Islet of Langerhans (tissue), 1 donor: ENCODE data around the gene KIF18A.

Experiments used
- FAIRE-seq: peaks from one replicate; lab custom pipeline; 2011; peaks lifted over from hg19 to GRCh38; lab: Jason Lieb, UNC

The KIF18A gene

DNA sequence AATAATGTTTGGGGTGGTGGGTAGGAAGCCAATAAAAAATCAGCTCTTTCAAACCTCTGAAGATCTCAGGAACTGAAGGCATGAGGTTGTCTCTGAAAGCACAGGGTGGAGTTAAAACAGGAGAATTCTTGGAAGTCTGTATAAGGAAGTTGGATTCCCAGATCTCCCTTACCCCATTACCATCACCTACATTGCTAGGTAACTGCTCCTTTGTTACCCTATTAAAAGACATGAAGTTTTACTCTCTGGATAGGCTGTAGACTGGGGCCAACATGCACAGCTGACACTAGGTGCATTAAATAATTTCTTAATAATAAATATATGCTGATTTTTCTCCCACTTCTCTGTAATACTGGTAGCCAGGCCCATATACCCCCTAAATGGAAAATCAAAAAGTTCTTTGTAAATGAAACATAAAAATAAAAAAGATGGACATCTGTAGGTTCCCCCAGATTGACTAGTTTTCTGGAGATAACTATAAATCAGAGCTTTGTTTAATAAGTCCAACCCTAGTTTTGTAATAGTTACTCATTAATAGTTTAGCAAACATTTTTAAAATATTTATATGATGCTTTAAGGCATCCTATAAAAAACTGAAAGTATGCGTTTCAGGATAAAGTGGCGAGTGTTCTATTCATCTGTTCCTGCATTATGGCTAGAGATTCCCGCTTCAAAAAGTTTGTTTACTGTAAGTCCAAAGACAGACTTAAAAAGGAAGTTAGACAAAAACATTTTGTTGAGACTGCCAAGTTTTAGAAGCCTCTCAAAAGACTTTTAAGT is 63.8 kb downstream of the KIF18A start:
- FAIRE-seq, result no peak

DNA sequence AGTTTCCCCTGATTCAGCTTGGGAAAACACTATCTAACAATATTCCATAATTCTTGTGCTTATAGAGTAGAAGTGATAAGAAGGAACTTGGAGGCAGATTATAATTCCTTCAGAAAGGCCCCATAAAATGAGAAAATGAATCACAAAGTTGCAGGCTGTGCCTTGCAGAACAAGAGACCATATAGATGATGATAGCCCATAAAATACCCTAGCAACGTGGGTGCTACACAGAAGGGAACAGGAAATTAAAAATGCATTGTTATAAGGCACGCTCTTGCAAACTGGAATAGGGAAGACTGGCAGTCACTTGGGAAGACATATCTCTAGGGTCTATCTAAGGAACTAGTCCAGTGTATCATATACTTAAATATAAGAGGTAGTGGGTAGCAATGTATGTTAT is 67.6 kb downstream of the KIF18A start:
- FAIRE-seq, result no peak

DNA sequence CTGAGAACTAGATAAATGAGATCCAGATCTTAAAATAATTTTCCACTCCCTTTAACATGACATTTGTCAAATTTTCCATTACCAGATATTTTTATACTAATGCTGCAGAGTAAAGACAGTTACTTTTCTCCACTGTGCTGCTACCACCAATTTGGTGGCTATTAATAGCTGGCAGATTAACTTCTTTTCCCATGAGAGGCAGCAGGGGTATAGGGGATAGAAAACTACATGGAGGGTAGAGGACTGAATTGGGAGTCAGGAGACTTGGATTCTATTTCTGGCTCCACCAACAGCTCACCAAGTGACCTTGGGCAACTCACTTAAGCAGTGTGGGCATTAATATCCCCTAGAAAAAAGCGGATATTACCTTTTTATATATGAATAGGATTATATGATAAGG is 69.2 kb downstream of the KIF18A start:
- no peak for FAIRE-seq

DNA sequence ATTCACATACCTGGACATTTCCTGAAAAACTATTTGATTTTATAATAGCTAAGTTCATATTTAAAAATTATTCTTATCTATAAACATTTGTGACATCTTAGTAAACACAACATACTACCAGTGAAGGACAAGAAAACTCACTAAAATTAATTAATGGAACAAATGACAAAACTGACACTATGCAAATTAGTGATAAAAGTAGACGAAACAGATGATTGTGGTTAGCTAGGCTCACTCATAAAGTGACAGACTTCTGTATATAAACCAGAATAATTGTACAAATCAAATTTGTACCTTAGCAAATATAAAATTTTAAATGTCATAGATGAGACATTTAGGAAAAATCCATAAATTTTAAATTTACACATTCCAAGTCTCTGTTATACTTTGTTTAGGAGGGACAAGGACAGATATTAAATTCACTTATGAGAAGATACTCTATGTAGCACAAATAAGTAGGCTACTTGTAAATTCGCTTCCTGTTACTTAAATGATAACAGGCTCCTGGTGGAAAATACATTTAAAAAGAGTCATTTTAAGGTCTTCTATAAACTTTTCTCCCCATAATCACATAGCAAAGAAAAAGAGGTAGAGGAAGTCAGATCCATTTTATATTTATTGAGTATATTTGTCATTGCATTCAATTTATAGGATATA is 81.2 kb downstream of the KIF18A start:
- no peak for FAIRE-seq

DNA sequence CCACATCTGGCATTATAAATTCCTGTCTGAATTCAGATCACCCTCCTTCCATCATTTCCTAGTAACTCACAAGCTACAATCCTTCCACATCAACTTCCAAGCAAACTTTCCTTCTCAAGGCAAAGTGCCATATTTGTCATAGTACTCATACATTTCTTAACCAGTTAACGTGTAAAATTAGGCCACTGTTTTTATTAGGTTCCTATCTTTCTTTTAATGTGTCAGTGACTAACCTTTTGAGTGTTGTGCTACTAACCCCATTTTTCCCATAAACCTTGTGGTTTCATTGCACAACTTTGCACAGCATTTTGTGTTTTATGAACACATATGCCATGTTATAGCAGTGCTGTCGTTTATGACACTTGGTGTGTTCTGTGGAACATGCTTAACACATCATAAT is 90.1 kb downstream of the KIF18A start:
- FAIRE-seq, result no peak

DNA sequence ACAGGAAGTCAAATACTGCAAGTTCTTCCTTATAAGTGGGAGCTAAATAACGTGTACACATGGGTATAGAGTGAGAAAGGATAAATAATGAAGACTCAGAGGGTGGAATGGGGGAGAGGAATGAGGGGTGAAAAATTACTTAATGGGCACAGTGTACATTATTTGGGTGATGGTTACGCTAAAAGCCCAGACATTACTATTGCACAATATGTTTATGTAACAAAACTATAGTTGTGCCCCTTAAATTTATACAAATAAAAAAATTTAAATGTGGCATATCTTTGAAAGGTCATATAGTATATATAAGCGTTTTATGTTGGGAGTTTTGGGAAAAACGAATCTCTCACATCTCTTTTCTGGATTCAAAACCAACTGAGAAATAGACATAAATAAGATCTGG is 96.1 kb downstream of the KIF18A start:
- no peak for FAIRE-seq

DNA sequence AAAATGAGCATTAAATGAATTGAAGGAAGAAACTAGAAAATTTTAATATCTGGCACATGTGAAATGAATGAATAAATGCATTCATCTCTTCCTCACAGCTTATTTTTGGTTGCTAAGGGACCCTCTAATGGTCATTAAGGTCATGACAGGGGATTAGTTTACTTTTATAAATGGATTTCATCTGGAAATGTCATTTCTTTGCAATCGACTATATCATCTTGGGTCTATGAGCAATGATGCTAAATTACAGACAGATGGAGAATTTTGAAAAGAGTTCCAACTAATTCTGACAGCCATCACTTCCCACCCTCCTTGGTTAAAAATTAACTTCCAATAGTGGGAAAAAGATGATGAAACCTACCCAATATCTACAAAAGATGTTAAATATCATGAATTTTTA is 98.0 kb downstream of the KIF18A start:
- no peak for FAIRE-seq

DNA sequence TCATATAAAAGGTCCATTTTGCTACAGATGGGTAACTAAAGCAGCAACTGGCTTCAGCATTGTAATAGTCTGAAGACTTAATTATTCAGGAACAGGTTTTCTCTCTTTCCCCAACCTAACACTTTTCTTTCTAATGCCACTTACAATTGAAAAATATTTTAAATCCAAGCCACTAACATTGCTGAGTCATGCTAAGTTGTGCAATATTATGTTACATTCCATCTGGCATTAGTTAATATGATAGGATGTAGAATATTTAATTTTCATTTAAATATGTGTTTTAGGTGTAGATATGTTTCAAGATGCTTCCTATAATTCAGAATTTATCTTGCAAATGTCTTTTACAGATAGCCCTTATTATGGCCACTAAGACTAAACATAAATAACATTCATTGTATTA is 98.6 kb downstream of the KIF18A start:
- no peak for FAIRE-seq

DNA sequence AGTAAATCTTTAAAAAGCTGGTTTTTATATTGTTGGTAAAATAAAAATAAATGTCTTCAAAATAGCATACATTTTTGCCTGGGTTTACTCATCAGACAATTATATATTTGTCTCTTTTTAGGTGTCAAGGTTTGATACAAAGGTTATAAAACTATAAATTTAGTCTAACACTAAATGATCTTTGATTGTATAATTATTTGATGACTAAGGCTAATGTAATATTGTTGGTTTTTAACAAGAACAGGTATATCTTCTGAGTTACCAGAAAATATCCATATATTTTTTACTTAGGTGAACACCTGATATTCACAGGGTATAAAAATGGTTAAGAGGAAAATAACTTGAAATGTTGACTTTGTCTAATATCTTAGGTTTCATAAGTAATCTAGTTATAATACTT is 104.3 kb downstream of the KIF18A start:
- FAIRE-seq, result no peak

DNA sequence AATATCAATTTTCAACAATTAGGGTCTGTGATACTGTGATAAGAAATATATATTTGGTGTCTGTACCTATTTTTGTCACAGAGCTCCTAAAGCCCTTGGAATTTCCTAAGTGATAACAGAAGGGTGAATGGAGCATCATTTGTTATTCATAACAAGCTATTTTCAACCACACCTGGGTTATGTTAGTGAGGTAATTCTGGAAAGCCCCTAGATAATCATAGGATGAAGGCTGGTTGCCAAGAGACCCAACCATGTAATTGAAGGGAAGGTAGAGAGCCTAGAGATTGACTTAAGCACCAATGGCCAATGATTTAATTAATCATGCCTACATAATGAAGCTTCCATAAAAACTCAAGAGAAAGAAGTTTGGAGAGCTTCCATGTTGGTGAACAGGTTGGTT is 109.4 kb downstream of the KIF18A start:
- FAIRE-seq, result no peak

DNA sequence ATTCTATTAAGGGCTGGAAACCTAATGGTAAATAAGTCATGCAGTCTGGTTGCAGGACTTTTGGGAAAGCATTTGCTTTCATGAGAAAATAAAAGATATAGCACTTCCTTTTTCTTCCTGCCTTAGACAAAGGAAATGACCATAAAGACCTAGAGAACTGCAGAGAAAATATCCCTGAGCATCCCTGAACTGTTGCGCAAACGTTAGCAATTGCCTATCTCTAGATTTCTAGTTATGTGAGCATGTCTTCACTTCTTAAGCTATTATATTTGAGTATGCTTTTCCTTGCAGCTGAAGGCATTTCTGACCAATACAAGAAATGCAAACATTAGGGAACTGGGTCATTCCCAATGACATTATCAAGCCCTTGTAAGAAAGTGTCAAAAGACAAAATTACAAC is 110.6 kb downstream of the KIF18A start:
- FAIRE-seq, result no peak

DNA sequence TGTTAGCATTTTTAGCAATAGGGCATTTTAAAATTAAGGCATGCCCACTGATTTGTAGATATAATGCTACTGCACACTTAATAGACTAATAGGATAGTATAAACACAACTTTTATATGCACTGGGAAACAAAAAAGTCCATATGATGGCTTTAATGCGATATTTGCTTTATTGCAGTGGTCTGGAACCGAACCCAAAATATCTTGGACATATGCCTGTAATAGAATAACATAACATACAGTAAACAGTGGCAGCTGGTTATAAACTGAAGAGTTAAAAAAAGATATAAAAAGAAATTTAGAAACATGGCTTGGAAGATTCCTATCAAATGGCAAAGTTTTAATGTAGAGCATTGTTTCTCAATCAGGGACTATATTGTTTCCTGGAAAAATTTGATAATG is 111.9 kb downstream of the KIF18A start:
- no peak for FAIRE-seq

DNA sequence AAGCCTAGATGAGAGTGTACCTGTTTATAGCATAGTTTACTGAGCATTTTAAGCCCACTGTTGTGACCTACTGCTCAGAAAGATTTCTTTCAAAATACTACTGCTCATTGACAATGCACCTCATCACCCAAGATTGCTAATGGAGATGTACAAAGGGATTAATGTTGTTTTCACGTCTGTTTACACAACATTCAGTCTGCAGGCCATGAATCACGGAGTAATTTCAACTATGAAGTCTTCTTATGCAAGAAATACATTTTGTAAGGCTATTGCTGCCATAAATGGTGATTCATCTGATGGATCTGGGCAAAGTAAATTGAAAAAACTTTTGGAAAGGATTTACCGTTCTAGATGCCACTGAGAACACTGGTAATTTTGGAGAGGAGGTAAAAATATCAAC is 112.9 kb downstream of the KIF18A start:
- FAIRE-seq, result no peak

DNA sequence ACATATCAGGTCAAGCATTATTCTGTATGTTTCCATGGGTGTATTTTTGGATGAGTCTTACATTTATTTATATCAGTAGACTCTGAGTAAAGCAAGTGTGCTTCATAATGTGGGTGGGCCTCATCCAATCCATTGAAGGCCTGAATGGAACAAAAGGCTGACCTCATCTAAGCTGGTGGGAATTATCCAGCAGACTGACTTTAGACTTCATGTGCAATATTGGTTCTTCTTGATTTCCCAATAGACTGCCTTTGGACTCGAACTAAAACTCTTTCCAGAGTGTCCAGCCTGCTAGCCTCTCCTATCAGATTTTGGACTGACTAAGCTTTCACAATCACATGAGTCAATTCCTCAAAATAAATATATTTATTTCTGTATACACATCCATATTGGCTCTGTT is 116.2 kb downstream of the KIF18A start:
- no peak for FAIRE-seq

DNA sequence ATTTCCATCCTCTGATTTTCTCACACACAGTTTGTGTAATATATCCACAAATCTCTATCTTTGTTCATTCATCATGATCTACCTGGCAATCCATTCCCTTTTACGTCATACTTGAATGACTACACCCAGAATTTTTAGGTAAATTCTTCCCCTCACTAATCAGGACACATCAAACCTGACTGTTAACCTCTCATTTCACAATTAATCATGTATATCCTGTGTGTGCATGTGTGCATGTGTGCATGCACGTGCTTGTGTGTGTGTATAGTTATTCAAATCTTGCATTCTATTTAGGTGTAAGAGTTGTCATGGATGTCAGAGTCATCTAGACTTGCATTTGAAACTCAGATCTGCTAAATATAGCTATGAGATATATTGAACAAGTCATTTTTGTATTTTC is 130.4 kb downstream of the KIF18A start:
- FAIRE-seq, result no peak

DNA sequence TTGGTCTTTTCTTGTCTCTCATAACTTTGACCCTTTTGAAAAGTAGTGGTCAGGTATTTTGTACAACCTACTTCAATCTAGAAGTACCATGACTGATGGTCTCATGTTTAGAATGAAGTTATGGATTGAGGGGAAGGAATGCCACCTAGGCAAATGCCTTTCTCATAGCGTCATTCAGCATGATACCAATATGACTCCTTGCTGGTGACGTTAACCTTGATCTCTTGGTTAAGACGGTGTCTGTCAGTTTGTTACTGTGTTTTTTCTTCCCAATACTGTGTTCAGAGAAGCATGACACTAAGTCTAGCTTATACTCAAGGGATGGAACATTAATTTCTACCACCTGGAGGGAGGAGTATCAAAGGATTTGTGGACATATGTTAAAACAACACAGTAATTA is 130.9 kb downstream of the KIF18A start:
- no peak for FAIRE-seq

DNA sequence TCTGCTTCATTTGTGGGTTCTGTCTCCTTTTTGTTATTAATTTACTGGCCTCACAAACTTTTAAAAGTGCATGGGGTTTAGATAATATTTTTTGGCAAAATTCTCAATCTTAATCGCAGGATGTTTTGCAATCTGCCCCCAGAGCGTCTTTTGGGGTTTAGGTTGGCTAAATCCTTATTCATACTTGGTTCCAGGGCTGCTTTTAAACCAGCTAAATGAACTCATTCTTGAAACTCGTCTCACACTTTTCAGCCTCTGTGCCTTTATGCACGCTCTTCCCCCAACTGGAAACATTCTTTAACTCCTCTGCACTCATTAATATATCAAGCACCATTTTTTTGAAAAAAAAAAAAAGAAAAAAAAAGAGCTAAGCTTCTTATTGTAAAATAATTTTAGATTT is 131.7 kb downstream of the KIF18A start:
- no peak for FAIRE-seq

DNA sequence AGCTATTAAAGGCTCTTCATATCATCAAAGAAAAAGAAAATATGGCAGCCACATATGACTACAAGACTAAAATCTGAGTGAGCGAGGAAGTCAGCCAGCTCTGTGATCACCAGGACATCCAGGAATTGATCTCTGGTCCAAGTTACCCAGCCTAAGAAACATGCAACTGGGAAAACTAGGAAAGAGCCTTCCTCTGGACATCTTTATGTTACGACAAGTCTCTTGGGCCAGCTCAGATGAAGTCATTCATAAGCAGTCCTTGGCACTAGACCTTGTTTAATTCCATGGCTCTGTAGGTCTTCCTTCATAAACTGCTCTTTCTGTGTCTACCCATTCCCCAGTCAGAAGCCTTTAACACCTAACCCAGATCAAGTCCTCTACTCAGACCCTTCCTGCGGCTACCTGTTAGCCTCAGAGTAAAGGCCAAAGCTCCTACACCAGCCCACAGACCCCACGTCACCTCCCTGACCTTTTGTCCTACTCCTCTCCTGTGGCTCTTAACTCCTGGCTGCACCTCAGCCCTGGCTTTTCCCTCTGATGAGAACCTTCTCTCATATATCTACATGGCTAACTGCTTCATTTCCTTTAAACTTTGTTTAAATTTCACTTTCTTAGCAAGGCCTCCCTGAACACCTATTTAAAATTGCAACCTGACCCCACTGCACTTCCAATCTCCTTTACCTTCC is 134.0 kb downstream of the KIF18A start:
- FAIRE-seq, result no peak

DNA sequence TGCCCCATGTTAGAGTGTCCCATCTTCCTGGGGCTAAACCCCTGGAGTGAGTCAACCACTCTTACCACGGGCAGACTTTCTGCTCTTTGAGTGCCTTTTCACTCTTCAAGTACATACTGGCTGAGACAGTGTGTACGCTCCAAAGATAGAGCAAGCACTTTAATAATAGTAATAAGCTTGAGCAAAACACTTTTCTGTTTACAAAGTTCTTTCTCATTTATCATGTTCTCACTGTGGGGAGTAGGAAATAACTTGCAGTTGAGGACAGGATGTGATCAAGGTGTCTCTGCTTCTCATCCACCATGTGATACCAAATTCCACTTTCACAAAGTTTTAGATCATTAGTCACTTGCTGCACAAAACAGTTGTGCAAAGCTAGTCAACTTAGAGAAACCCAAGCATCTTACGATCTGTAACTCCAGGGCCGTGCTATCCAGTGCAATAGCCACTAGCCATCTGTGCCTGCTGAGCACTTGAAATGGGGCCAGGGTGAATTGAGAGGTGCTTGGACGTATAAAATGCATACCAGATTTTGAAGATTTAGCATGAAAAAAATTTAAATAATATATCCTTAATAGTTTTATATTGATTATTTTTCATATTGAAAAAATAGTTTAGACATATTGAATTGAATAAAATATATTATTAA is 135.3 kb downstream of the KIF18A start:
- FAIRE-seq, result no peak

DNA sequence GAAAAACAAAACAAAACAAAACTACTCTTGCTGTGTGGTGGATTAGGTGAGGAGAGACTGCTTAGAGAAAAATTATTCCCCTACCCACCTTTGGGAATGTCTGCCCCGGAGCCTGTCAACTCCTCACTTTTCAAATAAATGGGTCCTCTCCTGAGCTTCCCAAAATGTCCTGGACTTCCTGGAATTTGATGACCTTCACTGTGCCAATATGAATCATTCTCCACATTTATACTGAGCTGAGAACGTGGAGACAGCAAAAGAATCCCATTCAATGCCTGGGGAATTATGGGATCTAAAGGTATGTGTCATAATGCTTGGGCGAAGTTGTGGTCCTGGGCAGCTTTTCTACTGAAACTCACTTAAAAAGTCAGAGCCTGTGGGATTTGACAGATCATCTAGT is 136.8 kb downstream of the KIF18A start:
- FAIRE-seq, result no peak
